ENCODE data around the gene SERPINB6. TPM values are rescaled to one million over a fixed set of nuclear protein-coding genes. Genes with fewer than 3 reads are reported as not detected.

The SERPINB6 gene
- total and polyA plus RNA-seq, 2 of the 4 experiments (the other 2 are of a cell fraction) = 37.1 to 91.1 TPM

DNA sequence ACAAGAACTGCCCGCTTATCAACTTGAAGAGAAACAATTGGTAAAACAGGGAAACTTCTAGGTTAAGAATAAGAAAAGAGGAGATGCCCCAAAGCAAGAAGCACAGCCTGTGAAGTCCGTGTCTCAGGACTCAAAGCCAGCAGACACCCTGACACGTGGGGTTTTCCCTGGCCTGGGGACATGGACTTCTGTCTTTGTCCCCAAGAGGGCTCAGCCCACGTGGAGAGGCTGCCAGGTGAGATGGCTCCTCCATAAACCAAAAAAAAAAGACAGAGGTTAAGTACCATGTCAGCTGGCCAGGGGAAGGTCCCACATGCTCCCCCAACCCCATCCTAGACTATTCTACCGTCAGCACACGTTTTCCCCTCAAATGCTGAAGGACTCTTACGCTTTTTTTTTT, 9.9 kb downstream of the SERPINB6 start:
- H3K23ac ChIP-seq (ENCODE audit: low read depth, low read length) = peak overlapping the region; percentile 41
- no peak overlapping the region for H3K4me3 ChIP-seq (ENCODE audit: insufficient read depth, low read depth, low read length)
- POLR2A ChIA-PET (ENCODE audit: unreplicated experiment) = no interaction called here
- H2AFZ ChIP-seq (replicated peaks; ENCODE audit: low read length, poor library complexity) = no peak overlapping the region
- H2AK5ac ChIP-seq (ENCODE audit: low read depth, low read length) = 0 out of 2 replicates have a peak overlapping the region, but pooled peaks have one; percentile 15
- H2BK5ac ChIP-seq (ENCODE audit: low read depth, low read length, poor library complexity, severe bottlenecking) = peak overlapping the region; percentile 47
- H4K91ac ChIP-seq (ENCODE audit: insufficient read depth, low read depth, low read length) = no peak overlapping the region
- H3K56ac ChIP-seq (ENCODE audit: extremely low read depth, insufficient read depth, low read length) = no peak overlapping the region
- H3K4me1 ChIP-seq (ENCODE audit: control insufficient read depth, insufficient read depth, low read length) = peaks cover 16% of the 10 kb centered on the region
- peaks cover 59 to 86% of the 10 kb centered on the region in 2 experiments for H3K79me1 ChIP-seq (ENCODE audit: low read depth in 1 of 2, low read length in 2 of 2)
- peak overlapping the region; percentile 56 for H3K27ac ChIP-seq (ENCODE audit: insufficient read depth, low read length)
- H4K5ac ChIP-seq (ENCODE audit: low read depth, low read length) = no peak overlapping the region
- ATAC-seq (ENCODE audit: low read depth) = no peak
- peak overlapping the region; percentile 56 for H3K4ac ChIP-seq (ENCODE audit: low read depth, low read length)
- H3K36me3 ChIP-seq (ENCODE audit: control insufficient read depth, insufficient read depth, low read length) = peaks cover 14% of the 10 kb centered on the region; the same call in 1 of the 2 replicates
- intact Hi-C loops (cut with micrococcal nuclease) (no loop called here), dilution Hi-C loops (cut with HindIII; ENCODE audit: low sequenced_read_pairs, unreplicated experiment) (no loop called here), in situ Hi-C loops (cut with MboI; ENCODE audit: low sequenced_read_pairs) (no loop called here)
- H3K4me2 ChIP-seq (ENCODE audit: low read depth, low read length) = no peak overlapping the region
- no TSS peak for BruUV-seq (replicated peaks)
- no peak overlapping the region for H2AK9ac ChIP-seq (replicated peaks; ENCODE audit: low read depth, low read length, poor library complexity)
- H2BK120ac ChIP-seq (ENCODE audit: low read depth, low read length) = peak overlapping the region; percentile 21; the same call in 1 of the 2 replicates
- 95% methylated on average over 4 of the region's 7 CpGs; no CpG with 5 or more reads in 1 of the 2 experiments for WGBS, 2 experiments (ENCODE audit: extremely low coverage in 2 of 2, insufficient read length in 1 of 2)
- H3K9me1 ChIP-seq (ENCODE audit: insufficient read depth, low read length) = peaks cover 34% of the 10 kb centered on the region
- 0 out of 2 replicates have a peak overlapping the region, but pooled peaks have one; percentile 10 for H2BK20ac ChIP-seq (ENCODE audit: low read depth, low read length)
- no peak overlapping the region for H3K9ac ChIP-seq (ENCODE audit: low read depth, low read length)
- H2BK15ac ChIP-seq (ENCODE audit: low read depth, low read length) = 0 out of 3 replicates have a peak overlapping the region, but pooled peaks have one; percentile 14
- H3K14ac ChIP-seq (replicated peaks; ENCODE audit: low read depth, low read length) = peak overlapping the region; percentile 73
- peak overlapping the region; percentile 27; the same call in 1 of the 2 replicates for H3K18ac ChIP-seq (ENCODE audit: low read depth, low read length)
- no peaks in the 10 kb centered on the region for H3K27me3 ChIP-seq (ENCODE audit: control insufficient read depth, insufficient read depth, low read length)
- TF ChIP-seq CEBPB (IDR thresholded peaks at IDR 0.05; ENCODE audit: low read depth, low read length) (no peak), FOS (IDR thresholded peaks at IDR 0.05; ENCODE audit: low read depth, low read length) (no peak), BHLHE40 (IDR thresholded peaks at IDR 0.05; ENCODE audit: low read depth, low read length) (no peak), CHD1 (IDR thresholded peaks at IDR 0.05; ENCODE audit: low read depth, low read length) (no peak), RFX5 (IDR thresholded peaks at IDR 0.05; ENCODE audit: low read depth, low read length) (no peak), NFE2L2 (IDR thresholded peaks at IDR 0.05; ENCODE audit: low read depth, low read length) (no peak), MAZ (IDR thresholded peaks at IDR 0.05; ENCODE audit: borderline replicate concordance, low read depth, low read length) (no peak), RAD21 (IDR thresholded peaks at IDR 0.05; ENCODE audit: low read length) (no peak), MXI1 (IDR thresholded peaks at IDR 0.05; ENCODE audit: borderline replicate concordance, low read depth, low read length) (no peak), RCOR1 (IDR thresholded peaks at IDR 0.05; ENCODE audit: insufficient replicate concordance, low read length) (no peak), SMC3 (IDR thresholded peaks at IDR 0.05; ENCODE audit: low read depth, low read length) (no peak), POLR2A (IDR thresholded peaks at IDR 0.05; ENCODE audit: low read depth, low read length) (no peak), MAFK (IDR thresholded peaks at IDR 0.05; ENCODE audit: low read depth, low read length) (no peak)
- TF ChIP-seq, protein P1, sequence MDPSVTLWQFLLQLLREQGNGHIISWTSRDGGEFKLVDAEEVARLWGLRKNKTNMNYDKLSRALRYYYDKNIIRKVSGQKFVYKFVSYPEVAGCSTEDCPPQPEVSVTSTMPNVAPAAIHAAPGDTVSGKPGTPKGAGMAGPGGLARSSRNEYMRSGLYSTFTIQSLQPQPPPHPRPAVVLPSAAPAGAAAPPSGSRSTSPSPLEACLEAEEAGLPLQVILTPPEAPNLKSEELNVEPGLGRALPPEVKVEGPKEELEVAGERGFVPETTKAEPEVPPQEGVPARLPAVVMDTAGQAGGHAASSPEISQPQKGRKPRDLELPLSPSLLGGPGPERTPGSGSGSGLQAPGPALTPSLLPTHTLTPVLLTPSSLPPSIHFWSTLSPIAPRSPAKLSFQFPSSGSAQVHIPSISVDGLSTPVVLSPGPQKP (IDR thresholded peaks at IDR 0.05; ENCODE audit: borderline replicate concordance, low read depth, low read length) = no peak
- TF ChIP-seq, protein P2, sequence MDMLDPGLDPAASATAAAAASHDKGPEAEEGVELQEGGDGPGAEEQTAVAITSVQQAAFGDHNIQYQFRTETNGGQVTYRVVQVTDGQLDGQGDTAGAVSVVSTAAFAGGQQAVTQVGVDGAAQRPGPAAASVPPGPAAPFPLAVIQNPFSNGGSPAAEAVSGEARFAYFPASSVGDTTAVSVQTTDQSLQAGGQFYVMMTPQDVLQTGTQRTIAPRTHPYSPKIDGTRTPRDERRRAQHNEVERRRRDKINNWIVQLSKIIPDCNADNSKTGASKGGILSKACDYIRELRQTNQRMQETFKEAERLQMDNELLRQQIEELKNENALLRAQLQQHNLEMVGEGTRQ (IDR thresholded peaks at IDR 0.05; ENCODE audit: low read depth, low read length) = no peak
- TF ChIP-seq, protein P3, sequence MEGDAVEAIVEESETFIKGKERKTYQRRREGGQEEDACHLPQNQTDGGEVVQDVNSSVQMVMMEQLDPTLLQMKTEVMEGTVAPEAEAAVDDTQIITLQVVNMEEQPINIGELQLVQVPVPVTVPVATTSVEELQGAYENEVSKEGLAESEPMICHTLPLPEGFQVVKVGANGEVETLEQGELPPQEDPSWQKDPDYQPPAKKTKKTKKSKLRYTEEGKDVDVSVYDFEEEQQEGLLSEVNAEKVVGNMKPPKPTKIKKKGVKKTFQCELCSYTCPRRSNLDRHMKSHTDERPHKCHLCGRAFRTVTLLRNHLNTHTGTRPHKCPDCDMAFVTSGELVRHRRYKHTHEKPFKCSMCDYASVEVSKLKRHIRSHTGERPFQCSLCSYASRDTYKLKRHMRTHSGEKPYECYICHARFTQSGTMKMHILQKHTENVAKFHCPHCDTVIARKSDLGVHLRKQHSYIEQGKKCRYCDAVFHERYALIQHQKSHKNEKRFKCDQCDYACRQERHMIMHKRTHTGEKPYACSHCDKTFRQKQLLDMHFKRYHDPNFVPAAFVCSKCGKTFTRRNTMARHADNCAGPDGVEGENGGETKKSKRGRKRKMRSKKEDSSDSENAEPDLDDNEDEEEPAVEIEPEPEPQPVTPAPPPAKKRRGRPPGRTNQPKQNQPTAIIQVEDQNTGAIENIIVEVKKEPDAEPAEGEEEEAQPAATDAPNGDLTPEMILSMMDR (conservative IDR thresholded peaks at IDR 0.05; ENCODE audit: low read depth, low read length) = no peak
- no peak for DNase-seq
- no peaks in the 10 kb centered on the region for H3K9me3 ChIP-seq (ENCODE audit: control insufficient read depth, insufficient read depth, low read length)
- peaks cover 11% of the 10 kb centered on the region; the same call in 1 of the 2 replicates for H4K20me1 ChIP-seq (ENCODE audit: insufficient read depth, low read length)
- CTCF ChIA-PET = interaction anchor here (0.6 kb wide), 1 partner anchor 193 kb away, joined by 3 read pairs; no protein-coding TSS in a partner anchor
- H4K8ac ChIP-seq (ENCODE audit: low read depth in 2 of 2, low read length in 2 of 2) = peak overlapping the region in 1 of 2 experiments; percentile 8; a peak in 1 of 4 replicates
